Measurements from ENCODE around the gene IRGC. TPM values are rescaled to one million over a fixed set of nuclear protein-coding genes. Genes with fewer than 3 reads are reported as not detected.
"Not testable (repeated sequence)": the region's sequence is repeated elsewhere in the genome, so short reads cannot be mapped to it uniquely, and the experiment has no call there.

The IRGC gene
- total RNA-seq, 1 donor from 2014 or later = not detected

DNA sequence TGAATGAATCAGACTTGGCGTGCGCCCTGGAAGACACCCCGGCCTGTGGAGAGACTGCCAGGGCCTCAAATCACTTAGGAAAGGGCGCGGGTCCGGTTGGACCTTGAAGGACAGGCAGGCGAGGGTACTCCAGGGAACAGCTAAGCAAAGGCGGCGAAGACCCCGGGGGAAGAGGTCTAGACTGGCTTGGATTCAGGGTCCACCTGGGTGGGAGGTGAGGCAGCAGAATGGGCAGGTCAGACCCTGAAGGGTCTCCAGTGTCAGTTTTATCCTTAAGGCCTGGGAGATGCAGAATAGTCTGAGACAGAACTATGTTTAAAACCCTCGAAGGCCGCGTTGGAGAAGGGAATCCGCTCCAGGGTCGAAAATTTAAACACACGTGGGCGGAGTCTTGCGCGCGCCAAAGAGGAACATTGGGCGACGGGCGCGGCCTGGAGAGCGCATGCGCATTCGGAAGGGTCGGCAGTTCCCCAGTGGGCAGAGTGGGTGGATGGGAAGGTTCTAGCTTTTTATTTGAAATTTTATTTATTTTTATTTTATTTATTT lies 39.5 kb downstream of the IRGC start:
- peak; percentile 94 for DNase-seq

GRCh38 chr19:43759515-43759914 lies 43.6 kb downstream of the IRGC start:
- no peak for DNase-seq

DNA sequence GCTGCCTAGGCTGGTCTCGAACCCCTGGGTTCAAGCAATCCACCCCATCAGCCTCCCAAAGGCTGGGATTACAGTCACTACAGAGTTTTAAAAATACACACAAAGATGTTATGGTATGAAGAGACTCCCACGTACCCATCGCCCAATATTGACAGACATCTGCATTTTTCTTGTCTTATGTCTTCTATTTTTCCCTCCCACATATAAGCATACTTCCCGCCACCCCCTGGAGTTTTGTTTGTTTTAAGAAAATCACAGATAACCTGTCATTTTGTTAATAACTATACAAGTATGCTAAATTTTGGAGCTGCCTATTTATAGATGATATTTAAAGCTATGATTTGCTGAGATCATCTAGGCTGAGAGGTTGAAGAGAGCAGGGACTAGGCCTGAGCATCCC lies 45.1 kb downstream of the IRGC start:
- DNase-seq = no peak

DNA sequence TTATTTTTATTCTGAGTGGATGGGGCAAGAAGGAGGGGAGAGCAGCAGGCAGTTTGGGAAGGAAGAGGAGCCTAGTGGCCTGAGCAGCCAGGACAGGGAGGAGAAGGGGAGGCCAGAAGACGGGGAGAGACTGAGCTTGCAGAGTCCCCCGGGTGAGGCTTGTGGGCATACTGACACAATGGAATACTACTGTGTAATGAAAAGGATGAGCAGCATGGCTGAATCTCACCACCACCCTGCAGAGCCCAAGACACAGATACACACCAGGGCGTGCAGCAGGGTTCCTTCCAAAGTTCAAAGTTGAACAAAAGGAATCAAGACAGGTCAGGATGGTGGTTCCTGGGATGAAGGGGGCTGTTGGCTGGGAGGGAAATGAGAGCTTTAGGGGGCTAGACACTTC lies 46.9 kb downstream of the IRGC start:
- DNase-seq = no peak

DNA sequence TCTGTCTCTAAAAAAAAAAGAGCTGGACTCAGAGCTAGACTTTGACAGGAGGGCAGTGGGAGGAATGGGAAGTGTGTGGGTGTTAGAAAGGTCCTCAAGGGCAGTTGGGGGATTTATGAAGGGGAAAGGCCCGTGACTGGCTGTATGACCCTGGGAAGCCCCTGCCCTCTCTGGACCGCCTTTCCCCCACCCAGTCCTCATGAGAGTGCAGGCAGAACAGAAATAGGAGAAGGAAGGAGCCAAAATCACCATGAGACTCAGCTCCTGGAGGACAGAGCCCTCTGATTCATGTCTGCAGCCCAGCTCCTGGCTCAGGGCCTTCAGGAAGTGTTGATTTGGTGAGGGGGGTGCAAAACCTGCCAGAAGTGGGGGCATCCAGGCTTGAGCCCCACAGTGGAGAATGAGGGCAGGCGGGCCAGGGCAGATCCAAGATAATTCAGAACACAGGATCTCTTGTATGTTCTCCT lies 47.6 kb downstream of the IRGC start:
- no peak for DNase-seq

DNA sequence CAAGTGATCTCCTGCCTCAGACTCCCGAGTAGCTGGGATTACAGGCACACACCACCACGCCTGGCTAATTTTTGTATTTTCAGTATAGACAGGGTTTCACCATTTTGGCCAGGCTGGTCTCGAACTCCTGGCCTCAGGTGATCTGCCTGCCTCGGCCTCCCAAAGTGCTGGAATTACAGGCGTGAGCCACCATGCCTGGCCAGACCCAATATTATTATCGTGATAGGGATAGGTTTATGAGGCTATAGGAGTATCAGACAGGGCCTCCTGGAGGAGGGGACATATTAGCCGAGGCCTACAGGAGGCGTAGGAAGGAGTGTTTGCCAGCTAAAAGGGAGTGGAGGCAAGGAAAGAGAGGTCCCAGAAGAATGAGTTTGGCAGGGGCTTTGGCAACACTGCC lies 48.8 kb downstream of the IRGC start:
- not testable (repeated sequence) for DNase-seq

GRCh38 chr19:43765109-43765876 lies 49.4 kb downstream of the IRGC start:
- no peak for DNase-seq

DNA sequence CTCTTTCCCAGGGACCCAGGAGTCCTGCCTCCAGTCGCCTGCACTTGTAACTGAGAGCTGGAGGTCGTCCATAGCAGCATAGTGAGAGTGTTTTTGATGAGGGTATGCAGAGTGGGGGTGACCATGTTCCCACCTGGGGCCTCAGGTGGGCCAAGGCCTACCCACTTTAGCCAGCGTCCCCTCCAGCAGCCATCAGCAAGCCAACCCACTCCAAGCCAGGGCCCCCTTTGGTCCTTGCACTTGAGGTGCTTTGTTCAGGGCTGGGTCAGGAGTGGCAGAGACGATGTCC lies 50.8 kb downstream of the IRGC start:
- DNase-seq = no peak

GRCh38 chr19:43767316-43767715 lies 51.4 kb downstream of the IRGC start:
- DNase-seq = no peak

DNA sequence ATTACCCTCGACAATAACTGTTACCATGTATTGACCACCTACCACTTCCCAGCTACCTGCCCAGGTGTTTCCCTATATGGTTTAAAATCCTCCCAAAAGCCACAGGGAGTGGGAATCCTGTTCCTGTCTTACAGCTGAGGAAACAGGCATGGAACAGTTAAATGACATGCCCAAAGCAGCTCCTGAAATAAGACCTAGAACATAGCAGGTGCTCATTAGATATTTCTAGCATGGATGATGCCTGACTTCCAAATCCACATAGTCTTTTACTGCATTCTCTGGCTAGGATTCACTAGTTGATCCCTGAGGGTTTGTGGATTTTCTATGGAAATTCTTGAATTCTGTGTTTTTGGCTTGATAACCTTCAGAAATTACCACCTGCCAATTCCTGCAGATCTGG lies 51.9 kb downstream of the IRGC start:
- no peak for DNase-seq

DNA sequence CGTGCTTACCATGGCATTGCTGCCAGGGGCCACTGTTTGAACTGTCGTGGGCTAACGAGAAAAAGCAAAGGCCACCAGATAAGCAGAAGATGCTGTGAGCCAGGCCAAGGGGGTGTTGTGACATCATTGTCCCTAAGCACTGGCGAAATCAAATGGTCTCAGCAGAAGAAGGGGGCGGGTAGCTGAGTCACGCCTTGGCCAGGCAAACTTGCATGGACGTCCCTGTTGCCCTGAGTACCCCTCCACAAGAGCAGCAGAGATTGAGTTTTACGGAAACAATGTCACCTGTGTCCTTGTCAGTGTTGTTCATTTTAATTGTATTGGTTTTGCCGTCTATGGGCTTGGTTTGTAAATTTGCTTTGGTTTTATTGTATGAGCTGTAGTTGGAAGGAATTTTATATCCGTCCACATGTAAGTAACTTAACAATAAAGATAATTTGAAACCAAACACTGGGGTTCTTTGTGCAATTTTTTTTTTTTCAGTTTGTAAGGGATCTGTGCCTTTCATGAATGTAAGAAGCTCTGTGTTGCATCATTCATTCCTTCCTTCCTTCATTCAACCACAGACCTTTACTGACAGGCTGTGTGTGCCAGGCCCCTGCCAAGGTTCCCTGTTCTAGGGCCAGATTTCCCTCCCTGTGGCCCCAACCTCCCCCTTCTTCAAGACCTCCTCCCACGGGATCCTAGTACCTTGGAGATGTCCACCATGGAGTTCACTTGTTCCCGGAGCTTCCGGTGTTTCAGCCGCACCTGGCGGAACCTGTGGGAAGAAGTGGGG lies 52.6 kb downstream of the IRGC start:
- no peak for DNase-seq

GRCh38 chr19:43769256-43769655 lies 53.4 kb downstream of the IRGC start:
- DNase-seq = no peak

Other genes with a start within 250 kb of the IRGC start
- gene PHLDB3, start 211.3 kb upstream of the IRGC start, total RNA-seq = 24.6 TPM
- 28.2 TPM for gene ETHE1, start 188.9 kb upstream of the IRGC start, total RNA-seq
- 0.41 TPM for gene ZNF575, start 182.9 kb upstream of the IRGC start, total RNA-seq
- gene XRCC1, start 140.5 kb upstream of the IRGC start, total RNA-seq = 10.5 TPM
- gene PINLYP, start 140.3 kb upstream of the IRGC start, total RNA-seq = 2.7 TPM
- 26.0 TPM for gene IRGQ, start 119.9 kb upstream of the IRGC start, total RNA-seq
- gene ZNF576, start 119.5 kb upstream of the IRGC start, total RNA-seq = 8.8 TPM
- gene SRRM5, start 104.0 kb upstream of the IRGC start, total RNA-seq = not detected
- 22.9 TPM for gene ZNF428, start 96.4 kb upstream of the IRGC start, total RNA-seq
- gene CADM4, start 76.2 kb upstream of the IRGC start, total RNA-seq = 10.3 TPM
- 8.1 TPM for gene PLAUR, start 45.9 kb upstream of the IRGC start, total RNA-seq
- 13.0 TPM for gene SMG9, start 38.9 kb downstream of the IRGC start, total RNA-seq
- 14.8 TPM for gene KCNN4, start 64.9 kb downstream of the IRGC start, total RNA-seq
- 1.6 TPM for gene LYPD5, start 86.4 kb downstream of the IRGC start, total RNA-seq
- 23.3 TPM for gene ZNF283, start 111.2 kb downstream of the IRGC start, total RNA-seq
- gene ZNF404, start 167.9 kb downstream of the IRGC start, total RNA-seq = 1.6 TPM
- 14.6 TPM for gene ZNF45, start 219.2 kb downstream of the IRGC start, total RNA-seq
- gene ZNF221, start 235.2 kb downstream of the IRGC start, total RNA-seq = 8.8 TPM